Upper lobe of left lung (tissue), 4 donors: ENCODE data around the gene NSD1.

Source experiments
- POLR2AphosphoS5 ChIP-seq, 2 donors: sonication (generic); formaldehyde crosslinking; IDR thresholded peaks; one replicate each; pipeline ENCODE4 v1.5.1; 2017; ENCODE audit warnings: antibody characterized with exemption in 2 of 2
- TF ChIP-seq, protein P1 (sequence below), 6 experiments: fragments of 450-650 bp in 4 of 6; fragments of 200-600 bp in 2 of 6; sonication (generic) in 2 of 6; IDR thresholded peaks; one replicate each; pipeline ENCODE4 v1.5.1; 2016 to 2019; ENCODE audit warnings: antibody characterized with exemption in 6 of 6

GRCh38 chr5:177288191-177288590 lies 154.6 kb downstream of the NSD1 start:
- TF ChIP-seq, protein P1, sequence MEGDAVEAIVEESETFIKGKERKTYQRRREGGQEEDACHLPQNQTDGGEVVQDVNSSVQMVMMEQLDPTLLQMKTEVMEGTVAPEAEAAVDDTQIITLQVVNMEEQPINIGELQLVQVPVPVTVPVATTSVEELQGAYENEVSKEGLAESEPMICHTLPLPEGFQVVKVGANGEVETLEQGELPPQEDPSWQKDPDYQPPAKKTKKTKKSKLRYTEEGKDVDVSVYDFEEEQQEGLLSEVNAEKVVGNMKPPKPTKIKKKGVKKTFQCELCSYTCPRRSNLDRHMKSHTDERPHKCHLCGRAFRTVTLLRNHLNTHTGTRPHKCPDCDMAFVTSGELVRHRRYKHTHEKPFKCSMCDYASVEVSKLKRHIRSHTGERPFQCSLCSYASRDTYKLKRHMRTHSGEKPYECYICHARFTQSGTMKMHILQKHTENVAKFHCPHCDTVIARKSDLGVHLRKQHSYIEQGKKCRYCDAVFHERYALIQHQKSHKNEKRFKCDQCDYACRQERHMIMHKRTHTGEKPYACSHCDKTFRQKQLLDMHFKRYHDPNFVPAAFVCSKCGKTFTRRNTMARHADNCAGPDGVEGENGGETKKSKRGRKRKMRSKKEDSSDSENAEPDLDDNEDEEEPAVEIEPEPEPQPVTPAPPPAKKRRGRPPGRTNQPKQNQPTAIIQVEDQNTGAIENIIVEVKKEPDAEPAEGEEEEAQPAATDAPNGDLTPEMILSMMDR (IDR thresholded peaks at IDR 0.05) = no peak
- TF ChIP-seq POLR2AphosphoS5 (IDR thresholded peaks at IDR 0.05) = no peak
